ENCODE data around the gene RPS27L.

RPS27L gene

DNA sequence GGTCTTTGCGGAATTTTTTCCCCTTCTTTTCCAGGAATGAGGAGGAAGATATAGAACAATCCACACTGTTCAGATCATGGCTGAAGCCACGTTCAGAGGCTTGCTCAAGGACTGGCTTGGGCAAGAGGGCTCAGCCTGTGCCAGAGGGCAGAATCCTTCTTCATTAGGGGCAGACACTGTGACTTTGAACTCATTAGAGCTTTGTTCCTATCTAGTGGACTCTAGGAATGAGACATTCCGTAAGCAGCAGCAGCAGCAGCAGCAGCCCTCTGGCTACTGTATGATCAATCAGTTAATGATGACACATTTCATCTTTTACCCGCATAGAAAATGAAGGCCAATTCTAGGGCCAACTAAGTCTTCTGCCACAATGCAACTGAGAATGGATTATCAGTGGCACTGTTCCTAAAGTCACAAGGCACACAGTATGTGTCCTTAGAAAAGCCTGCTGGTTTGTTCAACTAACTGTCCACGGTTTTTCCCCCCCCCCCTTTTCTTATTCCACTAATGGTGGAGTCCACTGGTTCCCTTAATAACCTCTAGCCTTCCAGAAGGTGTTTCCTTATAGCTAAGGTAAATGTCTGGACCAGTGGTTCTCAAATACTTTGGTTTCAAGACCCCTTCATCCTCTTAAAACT is 30.4 kb upstream of the RPS27L start:
- DNase-seq (ENCODE audit: extremely low read depth, low read depth) = no peak
- TF ChIP-seq, protein P1, sequence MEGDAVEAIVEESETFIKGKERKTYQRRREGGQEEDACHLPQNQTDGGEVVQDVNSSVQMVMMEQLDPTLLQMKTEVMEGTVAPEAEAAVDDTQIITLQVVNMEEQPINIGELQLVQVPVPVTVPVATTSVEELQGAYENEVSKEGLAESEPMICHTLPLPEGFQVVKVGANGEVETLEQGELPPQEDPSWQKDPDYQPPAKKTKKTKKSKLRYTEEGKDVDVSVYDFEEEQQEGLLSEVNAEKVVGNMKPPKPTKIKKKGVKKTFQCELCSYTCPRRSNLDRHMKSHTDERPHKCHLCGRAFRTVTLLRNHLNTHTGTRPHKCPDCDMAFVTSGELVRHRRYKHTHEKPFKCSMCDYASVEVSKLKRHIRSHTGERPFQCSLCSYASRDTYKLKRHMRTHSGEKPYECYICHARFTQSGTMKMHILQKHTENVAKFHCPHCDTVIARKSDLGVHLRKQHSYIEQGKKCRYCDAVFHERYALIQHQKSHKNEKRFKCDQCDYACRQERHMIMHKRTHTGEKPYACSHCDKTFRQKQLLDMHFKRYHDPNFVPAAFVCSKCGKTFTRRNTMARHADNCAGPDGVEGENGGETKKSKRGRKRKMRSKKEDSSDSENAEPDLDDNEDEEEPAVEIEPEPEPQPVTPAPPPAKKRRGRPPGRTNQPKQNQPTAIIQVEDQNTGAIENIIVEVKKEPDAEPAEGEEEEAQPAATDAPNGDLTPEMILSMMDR (IDR thresholded peaks at IDR 0.05; ENCODE audit: low read depth, low read length, missing control alignments) = no peak
- no peak overlapping the region for H3K4me3 ChIP-seq (replicated peaks; ENCODE audit: low read depth, low read length)

DNA sequence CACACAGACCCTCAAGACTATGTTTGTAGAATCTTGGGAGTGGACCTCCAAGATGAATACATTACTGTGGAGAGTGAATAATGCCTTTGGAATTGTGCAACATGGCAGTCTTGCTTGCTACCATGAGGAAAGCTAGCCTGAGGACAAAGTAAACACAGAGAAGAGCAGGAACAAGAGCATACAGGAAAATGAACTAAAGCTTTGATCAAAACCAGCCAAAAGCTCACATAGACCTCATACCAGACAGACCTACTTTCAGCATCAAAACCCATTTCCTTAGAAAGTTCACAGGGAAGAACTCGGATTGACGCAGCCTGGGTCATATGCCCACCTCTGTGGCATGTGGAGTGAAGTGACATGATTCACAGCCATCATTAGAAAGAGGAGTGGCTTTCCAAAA is 28.8 kb upstream of the RPS27L start:
- no peak for DNase-seq (ENCODE audit: extremely low read depth, low read depth)
- TF ChIP-seq, protein P1 (IDR thresholded peaks at IDR 0.05; ENCODE audit: low read depth, low read length, missing control alignments) = no peak
- no peak overlapping the region for H3K4me3 ChIP-seq (replicated peaks; ENCODE audit: low read depth, low read length)

DNA sequence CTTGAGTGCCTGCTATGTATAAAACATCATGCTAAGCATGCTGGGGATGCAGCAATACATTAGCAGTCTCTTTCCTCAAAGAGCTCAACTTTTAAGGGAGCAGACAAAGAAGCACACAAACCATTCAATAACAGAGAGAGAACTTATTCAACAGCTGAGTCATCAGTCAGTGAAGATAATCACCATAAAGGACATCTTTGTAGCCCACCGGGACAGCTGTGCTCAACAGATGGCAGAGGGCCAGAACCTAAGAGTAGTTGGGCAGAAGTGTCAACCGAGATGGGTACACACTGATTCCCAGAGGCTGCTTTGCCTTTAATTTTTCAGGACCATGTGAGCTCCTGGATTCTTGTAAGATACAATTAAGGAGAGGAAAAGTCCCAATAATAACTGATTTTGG is 27.9 kb upstream of the RPS27L start:
- TF ChIP-seq, protein P1 (IDR thresholded peaks at IDR 0.05; ENCODE audit: low read depth, low read length, missing control alignments) = no peak
- no peak overlapping the region for H3K4me3 ChIP-seq (replicated peaks; ENCODE audit: low read depth, low read length)
- DNase-seq (ENCODE audit: extremely low read depth, low read depth) = no peak

DNA sequence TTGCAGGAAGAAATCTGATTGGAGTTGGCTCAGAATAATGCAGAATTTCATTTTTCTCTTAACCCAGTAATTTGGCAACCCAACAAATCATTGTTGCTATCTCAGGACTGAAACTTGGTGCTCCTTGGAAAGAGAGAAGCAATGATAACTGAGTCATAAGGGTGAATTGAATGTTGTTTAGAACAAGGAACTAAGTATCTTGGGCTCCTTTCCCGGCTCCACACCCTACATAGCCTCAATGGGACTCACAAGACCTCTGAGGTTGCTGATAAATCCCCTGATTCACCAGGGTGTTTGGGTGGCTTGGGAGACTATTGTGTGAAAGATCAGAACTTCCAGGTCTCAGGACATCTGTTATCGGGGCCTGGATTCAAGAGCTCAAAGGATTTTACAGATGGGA is 24.4 kb upstream of the RPS27L start:
- TF ChIP-seq, protein P1 (IDR thresholded peaks at IDR 0.05; ENCODE audit: low read depth, low read length, missing control alignments) = no peak
- DNase-seq (ENCODE audit: extremely low read depth, low read depth) = no peak
- H3K4me3 ChIP-seq (replicated peaks; ENCODE audit: low read depth, low read length) = no peak overlapping the region

DNA sequence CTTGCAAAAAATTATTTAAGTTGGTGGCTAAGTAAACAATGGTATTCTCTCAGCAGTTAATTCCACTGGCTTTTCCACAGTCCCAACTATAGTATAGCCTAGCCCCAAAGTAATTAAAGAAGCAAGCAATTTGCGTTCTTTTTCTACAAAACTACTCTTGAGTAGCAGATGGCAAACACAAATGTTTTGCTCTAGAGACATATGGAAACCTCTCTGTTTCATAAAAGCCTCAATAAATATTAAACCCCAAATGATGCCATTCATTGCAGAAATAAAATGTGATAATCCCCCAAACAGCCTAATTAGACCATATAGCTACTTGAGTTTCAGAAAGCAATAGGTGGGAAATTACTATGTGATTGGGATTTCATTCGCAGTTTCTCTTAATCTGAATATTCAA is 23.5 kb upstream of the RPS27L start:
- TF ChIP-seq, protein P1 (IDR thresholded peaks at IDR 0.05; ENCODE audit: low read depth, low read length, missing control alignments) = no peak
- H3K4me3 ChIP-seq (replicated peaks; ENCODE audit: low read depth, low read length) = no peak overlapping the region
- no peak for DNase-seq (ENCODE audit: extremely low read depth, low read depth)

DNA sequence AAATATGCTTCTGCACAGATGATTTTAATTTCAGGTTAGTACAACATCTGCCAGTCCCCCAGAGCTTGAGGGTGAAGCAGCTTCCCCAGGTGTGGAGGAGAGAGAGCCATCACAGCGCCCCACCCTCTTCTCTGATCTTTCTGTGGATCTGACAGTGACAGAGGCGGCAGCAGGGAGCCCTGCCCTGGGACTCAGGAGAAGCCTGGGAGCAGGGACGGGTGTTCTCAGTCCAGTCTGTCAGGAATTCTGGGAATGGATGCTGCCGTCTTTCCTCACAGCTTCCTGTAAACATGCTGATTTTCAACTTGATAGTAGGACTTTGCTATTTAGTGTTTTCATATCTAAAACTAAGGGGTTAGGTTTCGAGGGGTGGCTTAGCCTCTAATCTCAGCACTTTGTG is 20.8 kb upstream of the RPS27L start:
- H3K4me3 ChIP-seq (replicated peaks; ENCODE audit: low read depth, low read length) = no peak overlapping the region
- DNase-seq (ENCODE audit: extremely low read depth, low read depth) = no peak
- TF ChIP-seq, protein P1 (IDR thresholded peaks at IDR 0.05; ENCODE audit: low read depth, low read length, missing control alignments) = no peak

DNA sequence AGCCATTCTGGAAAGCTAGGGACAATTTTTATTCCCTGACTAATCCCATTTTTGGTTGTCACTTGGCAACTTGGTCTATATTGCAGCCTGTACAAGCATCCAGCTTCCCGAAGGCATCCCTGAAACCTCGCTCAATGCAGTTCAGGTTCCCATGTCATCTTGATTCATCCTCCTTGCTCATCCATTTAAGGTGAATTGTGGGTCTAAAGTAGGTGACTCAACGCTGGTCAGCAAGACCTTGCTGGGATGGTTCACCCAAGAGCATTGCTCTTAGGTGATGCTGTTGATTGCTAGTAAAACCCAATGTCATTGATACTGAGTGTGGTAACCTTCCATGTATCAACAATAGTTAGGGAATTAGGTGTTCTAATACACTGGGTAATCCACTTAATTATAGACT is 19.0 kb upstream of the RPS27L start:
- TF ChIP-seq, protein P1 (IDR thresholded peaks at IDR 0.05; ENCODE audit: low read depth, low read length, missing control alignments) = no peak
- DNase-seq (ENCODE audit: extremely low read depth, low read depth) = no peak
- no peak overlapping the region for H3K4me3 ChIP-seq (replicated peaks; ENCODE audit: low read depth, low read length)

Measured in HFF-Myc (cell line).